Panc1 (cell line): ENCODE measurements around the gene NEK1. TPM values are rescaled to one million over a fixed set of nuclear protein-coding genes. Genes with fewer than 3 reads are reported as not detected.

ENCODE experiments used
- ATAC-seq: fragments of 200-7000 bp; cut with Tn5 transposase; 2 replicates; pipeline ENCODE4 v1.9.1; 2020; ENCODE audit warnings: mild to moderate bottlenecking, moderate library complexity
- BruUV-seq: library from RNA; stranded (reverse); fragments of 400-500 nt; replicated peaks from 2 replicates; lab custom pipeline; 2021; lab: Mats Ljungman, UMichigan
- CTCF ChIA-PET: fragments of 300-600 bp; sonication (Branson Sonifier 250); formaldehyde crosslinking; loops from one replicate; lab custom pipeline; 2022; ENCODE audit warnings: antibody characterized with exemption; lab: Charles Lee
- POLR2A ChIA-PET: fragments of 300-600 bp; sonication (Branson Sonifier 250); formaldehyde crosslinking; loops from one replicate; lab custom pipeline; 2022; ENCODE audit warnings: antibody characterized with exemption; lab: Charles Lee
- DNase-seq: peaks from one replicate; pipeline ENCODE4 v3.0.0-alpha.2; 2010; ENCODE audit warnings: low read depth, low spot score
- H3K27ac ChIP-seq: 2 replicates; pipeline ENCODE4 v1.5.1; 2011; ENCODE audit warnings: mild to moderate bottlenecking, low read length, inconsistent platforms
- H3K27me3 ChIP-seq: fragments of 200-500 bp; sonication (Bioruptor generic); 2 replicates; pipeline ENCODE4 v1.6.0; 2014; ENCODE audit warnings: low read length, inconsistent platforms; ENCODE audit not compliant: control insufficient read depth, insufficient read depth
- H3K36me3 ChIP-seq: fragments of 200-500 bp; sonication (Bioruptor generic); 2 replicates; pipeline ENCODE4 v1.5.1; 2014; ENCODE audit warnings: inconsistent platforms, mild to moderate bottlenecking, low read length, moderate library complexity; ENCODE audit not compliant: control insufficient read depth, insufficient read depth
- H3K4me1 ChIP-seq: 2 replicates; pipeline ENCODE4 v1.5.1; 2011; ENCODE audit warnings: inconsistent platforms, mild to moderate bottlenecking, low read length, moderate library complexity; ENCODE audit not compliant: control insufficient read depth, insufficient read depth
- H3K4me3 ChIP-seq, 2 experiments: 2 replicates each; pipeline ENCODE4 v1.5.1; 2011 to 2012; ENCODE audit warnings: low read depth in 2 of 2, low read length in 2 of 2, mild to moderate bottlenecking in 2 of 2, inconsistent platforms in 1 of 2, moderate library complexity in 1 of 2
- H3K9me3 ChIP-seq: fragments of 200-500 bp; sonication (Bioruptor generic); 2 replicates; pipeline ENCODE4 v1.5.1; 2014; ENCODE audit warnings: low read depth, mild to moderate bottlenecking, inconsistent platforms, low read length, moderate library complexity; ENCODE audit not compliant: control insufficient read depth, insufficient read depth
- CTCF ChIP-seq: fragments of 450-650 bp; IDR thresholded peaks from 2 replicates; pipeline ENCODE4 v1.5.1; 2017; ENCODE audit warnings: mild to moderate bottlenecking
- POLR2AphosphoS5 ChIP-seq: IDR thresholded peaks from 2 replicates; pipeline ENCODE4 v1.6.1; 2012; ENCODE audit warnings: mild to moderate bottlenecking, low read depth, low read length, moderate library complexity
- REST ChIP-seq, 2 experiments: IDR thresholded peaks; 2 replicates each; pipeline ENCODE4 v1.6.1; 2011 to 2012; ENCODE audit warnings: low read depth in 2 of 2, control low read depth in 1 of 2, low read length in 1 of 2, mild to moderate bottlenecking in 1 of 2, moderate library complexity in 1 of 2; ENCODE audit not compliant: insufficient read depth in 1 of 2
- SIN3A ChIP-seq: IDR thresholded peaks from 2 replicates; pipeline ENCODE4 v1.6.1; 2012; ENCODE audit warnings: low read depth, mild to moderate bottlenecking, low read length, moderate library complexity, borderline replicate concordance; ENCODE audit not compliant: insufficient read depth
- TCF7L2 ChIP-seq: IDR thresholded peaks from 2 replicates; pipeline ENCODE4 v1.6.1; 2011; ENCODE audit warnings: mild to moderate bottlenecking, low read depth, low read length, inconsistent platforms
- in situ Hi-C: cut with HindIII; loops from 2 replicates; pipeline ENCODE4 v1.10.0; 2016; ENCODE audit warnings: low sequenced_read_pairs, low pct_unique_long_range_greater_than_20kb
- intact Hi-C: fragments of 100-400 bp; cut with micrococcal nuclease; formaldehyde crosslinking; loops from one replicate; pipeline ENCODE4 v1.10.0; 2022; ENCODE audit not compliant: unreplicated experiment
- total RNA-seq: library from RNA; stranded (reverse); gene quantifications from one replicate; pipeline ENCODE4 v1.2.1, GENCODE V29; 2021; ENCODE audit not compliant: unreplicated experiment

The NEK1 gene
- total RNA-seq, 1 experiment from 2014 or later, result 9.2 TPM

GRCh38 chr4:169446824-169447223, 165.6 kb downstream of the NEK1 start:
- DNase-seq, result no peak
- no peaks in the 10 kb centered on the region for H3K9me3 ChIP-seq
- intact Hi-C loops (no loop called here), in situ Hi-C loops (no loop called here)
- no peak overlapping the region for H3K4me3 ChIP-seq
- no peaks in the 10 kb centered on the region for H3K36me3 ChIP-seq
- H3K4me1 ChIP-seq, result no peaks in the 10 kb centered on the region
- BruUV-seq, result no TSS peak
- ChIA-PET POLR2A (no interaction called here), CTCF (no interaction called here)
- no peak overlapping the region for H3K27ac ChIP-seq
- ATAC-seq, result no peak
- TF ChIP-seq TCF7L2 (no peak), POLR2AphosphoS5 (no peak), REST (IDR thresholded peaks at IDR 0.05; ENCODE audit: insufficient read depth in 1 of 2, low read depth in 2 of 2, low read length in 1 of 2) (no peak), CTCF (no peak), SIN3A (no peak)
- no peaks in the 10 kb centered on the region for H3K27me3 ChIP-seq

- Histone ChIP-seq H3K27ac (no peak overlapping the region), H3K36me3 (no peaks in the 10 kb centered on the region), H3K4me1 (no peaks in the 10 kb centered on the region), H3K4me3 (no peak overlapping the region), H3K9me3 (no peaks in the 10 kb centered on the region), H3K27me3 (no peaks in the 10 kb centered on the region)
- intact Hi-C loops, result no loop called here
- POLR2A ChIA-PET, result interaction anchor here (0.6 to 0.7 kb wide), 2 partner anchors 74 to 612 kb away, joined by 3 read pairs; no protein-coding TSS in a partner anchor
- TF ChIP-seq SIN3A, result no peak
- TF ChIP-seq TCF7L2, result no peak
- no peak for TF ChIP-seq CTCF
- no peak for TF ChIP-seq POLR2AphosphoS5
- no peak for TF ChIP-seq REST (IDR thresholded peaks at IDR 0.05; ENCODE audit: insufficient read depth in 1 of 2, low read depth in 2 of 2, low read length in 1 of 2)
- in situ Hi-C loops, result no loop called here
- ATAC-seq (no peak), DNase-seq (no peak)
- BruUV-seq, result no TSS peak
- CTCF ChIA-PET, result no interaction called here
Observed at GRCh38 chr4:169443748-169444147, 168.6 kb downstream of the NEK1 start.
